Pancreas (tissue), 10 donors: ENCODE results near the gene MINDY4B. TPM values are rescaled to one million over a fixed set of nuclear protein-coding genes. Genes with fewer than 3 reads are reported as not detected.

Experiments
- ATAC-seq, 4 donors: fragments of 200-7000 bp; cut with Tn5 transposase; one replicate each; pipeline versions ENCODE4 v1.8.0 to v1.9.1; 2020; ENCODE audit warnings: mild to moderate bottlenecking in 4 of 4, moderate library complexity in 4 of 4
- DNase-seq, 6 donors: peaks; one replicate each; pipeline ENCODE4 v3.0.0-alpha.2; 2020
- FAIRE-seq: peaks from 2 replicates; lab custom pipeline; 2012; peaks lifted over from hg19 to GRCh38; lab: Jason Lieb, UNC
- H3K27ac ChIP-seq, 4 donors: fragments of 200-600 bp; sonication (generic); 1 replicate in 3 of 4; 2 replicates in 1 of 4; pipeline versions ENCODE4 v1.5.0 to v1.8.0; 2020
- H3K27me3 ChIP-seq, 4 donors: fragments of 200-600 bp; one replicate each; pipeline ENCODE4 v1.8.0; 2021
- H3K36me3 ChIP-seq, 3 donors: fragments of 200-600 bp; sonication (generic) in 1 of 3; one replicate each; pipeline versions ENCODE4 v1.5.0 to v1.8.0; 2020 to 2021
- H3K4me1 ChIP-seq, 3 donors: fragments of 200-600 bp; one replicate each; pipeline ENCODE4 v1.8.0; 2021
- H3K4me3 ChIP-seq, 4 donors: fragments of 200-600 bp; sonication (generic) in 2 of 4; one replicate each; pipeline versions ENCODE4 v1.5.0 to v1.8.0; 2020 to 2021
- H3K9me3 ChIP-seq, 4 donors: fragments of 200-600 bp; one replicate each; pipeline ENCODE4 v1.8.0; 2021
- CTCF ChIP-seq, 4 donors: fragments of 200-600 bp; sonication (generic) in 3 of 4; IDR thresholded peaks; one replicate each; pipeline versions ENCODE4 v1.5.0 to v1.8.0; 2021; ENCODE audit warnings: antibody characterized with exemption in 4 of 4
- WGBS, 2 donors: extraction: QIAGEN DNeasy Blood & Tissue Kit; methylation state at CpG; one replicate each; pipeline ENCODE4 v1.1.7; 2013; 5-methylcytosine and 5-hydroxymethylcytosine counted together
- intact Hi-C, 3 donors: fragments of 100-400 bp; cut with DNase I; formaldehyde crosslinking; loops; one replicate each; pipeline versions ENCODE4 v1.11.1 to v1.14.2; 2022
- polyA plus RNA-seq, 2 donors: library from polyadenylated mRNA; stranded (reverse); fragments of 200-250 nt; gene quantifications; one replicate each; pipeline ENCODE4 v1.2.3, GENCODE V29; 2013
- total RNA-seq, 6 donors: library from RNA; stranded (reverse); fragmentation: NEBNext Ultra II Directional in 4 of 6; extraction: Animal tissue kit (Norgen Biotek cat#: 25700) in 4 of 6; gene quantifications; one replicate each; pipeline versions ENCODE4 v1.2.1 to v1.2.4, GENCODE V29; 2021 to 2023
- donor health status: healthy with polysubstance abuse.
- donor health status: DM: no; HTN: no; CAD: no; lungs with moderate emphysema.
- donor health status: DM: no; HTN: no; CAD: no.
- donor health status: control.
- donor health status: control.
- donor health status: Bipolar disorder and iron deficiency.
- donor health status: DM: yes; HTN: yes; CAD: no.
- donor health status: DM: no; HTN: no; CAD: no.
- donor health status: DM: no; HTN: no; CAD: no.
- donor health status: DM: yes; HTN: yes; CAD: no.

The MINDY4B gene
- total and polyA plus RNA-seq, 8 donors, result not detected

GRCh38 chr3:150878996-150879575, 26.2 kb downstream of the MINDY4B start:
- no peak for TF ChIP-seq CTCF (IDR thresholded peaks at IDR 0.05)
- peaks cover 0 to 7% (median 0%) of the 10 kb centered on the region in 3 donors for H3K4me1 ChIP-seq
- H3K36me3 ChIP-seq, result no peaks in the 10 kb centered on the region
- intact Hi-C loops, result no loop called here
- no peak for FAIRE-seq
- WGBS, 2 donors, result 26 to 27% methylated on average over 2 of the region's 2 CpGs
- H3K4me3 ChIP-seq, result no peak overlapping the region
- ATAC-seq, result peak in 3 of 4 donors; percentile 32 to 68 (median 53)
- peak in 1 of 6 donors; percentile 16 for DNase-seq
- H3K9me3 ChIP-seq, result no peaks in the 10 kb centered on the region
- H3K27ac ChIP-seq, result peak overlapping the region in 1 of 4 donors; percentile 1
- no peaks in the 10 kb centered on the region for H3K27me3 ChIP-seq

- no peak for TF ChIP-seq CTCF (IDR thresholded peaks at IDR 0.05)
- Histone ChIP-seq H3K36me3 (no peaks in the 10 kb centered on the region), H3K27ac (peak overlapping the region in 1 of 4 donors; percentile 1), H3K27me3 (no peaks in the 10 kb centered on the region), H3K4me3 (no peak overlapping the region), H3K4me1 (peaks cover 0 to 7% (median 0%) of the 10 kb centered on the region in 3 donors), H3K9me3 (no peaks in the 10 kb centered on the region)
- DNase-seq, result no peak
- no peak for FAIRE-seq
- WGBS, 2 donors, result 84 to 92% methylated on average over 1 of the region's 1 CpG
- intact Hi-C loops, result no loop called here
- no peak for ATAC-seq
Measured at GRCh38 chr3:150878290-150878689, 26.9 kb downstream of the MINDY4B start.

- no peak overlapping the region for H3K27ac ChIP-seq
- H3K27me3 ChIP-seq, result no peaks in the 10 kb centered on the region
- H3K4me1 ChIP-seq, result peaks cover 0 to 7% (median 0%) of the 10 kb centered on the region in 3 donors
- intact Hi-C loops, result no loop called here
- WGBS, 2 donors, result 72 to 74% methylated on average over 3 of the region's 3 CpGs
- no peaks in the 10 kb centered on the region for H3K9me3 ChIP-seq
- ATAC-seq (no peak), FAIRE-seq (no peak), DNase-seq (no peak)
- no peak for TF ChIP-seq CTCF (IDR thresholded peaks at IDR 0.05)
- no peaks in the 10 kb centered on the region for H3K36me3 ChIP-seq
- H3K4me3 ChIP-seq, result no peak overlapping the region
Measured at GRCh38 chr3:150877303-150877702, 27.9 kb downstream of the MINDY4B start.

- Histone ChIP-seq H3K27ac (no peak overlapping the region), H3K4me1 (peaks cover 0 to 7% (median 0%) of the 10 kb centered on the region in 3 donors), H3K36me3 (no peaks in the 10 kb centered on the region), H3K4me3 (no peak overlapping the region), H3K27me3 (no peaks in the 10 kb centered on the region), H3K9me3 (no peaks in the 10 kb centered on the region)
- no peak for TF ChIP-seq CTCF (IDR thresholded peaks at IDR 0.05)
- WGBS, 2 donors, result 68 to 69% methylated on average over 6 of the region's 6 CpGs
- ATAC-seq, result no peak
- intact Hi-C loops, result no loop called here
- FAIRE-seq, result no peak
- DNase-seq, result no peak
Measured at GRCh38 chr3:150876611-150877265, 28.5 kb downstream of the MINDY4B start.

GRCh38 chr3:150875548-150875947, 29.7 kb downstream of the MINDY4B start:
- ATAC-seq (no peak), FAIRE-seq (no peak), DNase-seq (no peak)
- Histone ChIP-seq H3K4me1 (peaks cover 0 to 7% (median 0%) of the 10 kb centered on the region in 3 donors), H3K4me3 (no peak overlapping the region), H3K36me3 (no peaks in the 10 kb centered on the region), H3K27me3 (no peaks in the 10 kb centered on the region), H3K9me3 (no peaks in the 10 kb centered on the region), H3K27ac (no peak overlapping the region)
- no peak for TF ChIP-seq CTCF (IDR thresholded peaks at IDR 0.05)
- 82 to 86% methylated on average over 2 of the region's 2 CpGs for WGBS, 2 donors
- intact Hi-C loops, result no loop called here
